ENCODE results near the gene SREK1.

DNA sequence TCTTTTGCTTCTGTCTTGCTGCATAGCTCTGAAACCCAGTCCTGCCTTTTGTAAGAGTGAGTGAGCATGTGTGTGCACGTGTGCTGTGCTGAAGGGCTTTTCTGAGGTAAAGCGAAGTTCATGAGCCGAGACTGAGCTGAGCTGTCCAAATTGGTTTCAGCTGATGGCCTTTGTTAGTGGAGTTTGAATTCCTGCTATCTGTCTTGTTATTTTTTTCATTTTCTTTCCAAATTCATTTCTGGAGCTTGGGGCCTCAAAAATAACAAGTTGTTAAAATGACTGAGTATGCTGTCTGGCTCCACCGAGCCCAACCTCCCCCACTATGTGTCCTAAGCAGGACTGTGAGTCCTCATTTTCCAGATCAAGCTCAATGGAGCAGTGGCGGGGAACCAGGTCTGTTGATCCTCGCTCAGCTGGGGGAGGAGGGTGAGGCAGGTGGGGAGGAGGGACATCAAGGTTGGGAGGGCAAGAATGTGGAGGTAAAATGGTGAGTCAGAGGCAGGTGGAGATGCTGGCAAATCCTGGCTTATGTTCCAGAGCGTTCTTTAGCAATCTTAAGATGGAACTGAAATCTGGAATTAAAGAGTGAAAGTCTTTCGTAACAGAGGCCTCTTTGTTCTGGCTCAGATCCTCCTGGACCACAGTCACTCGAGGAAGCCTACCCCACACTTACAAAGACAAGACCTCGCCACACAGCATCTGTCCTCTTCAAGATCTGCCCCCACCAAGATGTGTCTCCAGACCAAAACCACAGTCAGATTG lies 63.9 kb downstream of the SREK1 start:
- TF ChIP-seq, protein P1, sequence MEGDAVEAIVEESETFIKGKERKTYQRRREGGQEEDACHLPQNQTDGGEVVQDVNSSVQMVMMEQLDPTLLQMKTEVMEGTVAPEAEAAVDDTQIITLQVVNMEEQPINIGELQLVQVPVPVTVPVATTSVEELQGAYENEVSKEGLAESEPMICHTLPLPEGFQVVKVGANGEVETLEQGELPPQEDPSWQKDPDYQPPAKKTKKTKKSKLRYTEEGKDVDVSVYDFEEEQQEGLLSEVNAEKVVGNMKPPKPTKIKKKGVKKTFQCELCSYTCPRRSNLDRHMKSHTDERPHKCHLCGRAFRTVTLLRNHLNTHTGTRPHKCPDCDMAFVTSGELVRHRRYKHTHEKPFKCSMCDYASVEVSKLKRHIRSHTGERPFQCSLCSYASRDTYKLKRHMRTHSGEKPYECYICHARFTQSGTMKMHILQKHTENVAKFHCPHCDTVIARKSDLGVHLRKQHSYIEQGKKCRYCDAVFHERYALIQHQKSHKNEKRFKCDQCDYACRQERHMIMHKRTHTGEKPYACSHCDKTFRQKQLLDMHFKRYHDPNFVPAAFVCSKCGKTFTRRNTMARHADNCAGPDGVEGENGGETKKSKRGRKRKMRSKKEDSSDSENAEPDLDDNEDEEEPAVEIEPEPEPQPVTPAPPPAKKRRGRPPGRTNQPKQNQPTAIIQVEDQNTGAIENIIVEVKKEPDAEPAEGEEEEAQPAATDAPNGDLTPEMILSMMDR (IDR thresholded peaks at IDR 0.05), result no peak
- TF ChIP-seq POLR2A (IDR thresholded peaks at IDR 0.05; ENCODE audit: low read length), result no peak
- no peak for TF ChIP-seq RARB (CRISPR knock-in tag; IDR thresholded peaks at IDR 0.05)
